Stomach (tissue), 9 donors: ENCODE data around the gene APMAP. TPM values are rescaled to one million over a fixed set of nuclear protein-coding genes. Genes with fewer than 3 reads are reported as not detected.

Experiments
- DNase-seq, 2 donors: peaks; one replicate each; pipeline versions ENCODE4 v3.0.0 to v3.0.0-alpha.2; 2013 to 2019
- H3K27ac ChIP-seq, 5 donors: fragments of 200-600 bp in 4 of 5; sonication (generic) in 4 of 5; one replicate each; pipeline ENCODE4 v1.5.1; 2013 to 2019; ENCODE audit warnings: mild to moderate bottlenecking in 1 of 5, moderate library complexity in 1 of 5
- H3K27me3 ChIP-seq, 3 donors: fragments of 200-600 bp; sonication (generic); one replicate each; pipeline ENCODE4 v1.5.1; 2017 to 2019; ENCODE audit warnings: mixed run types in 1 of 3
- H3K36me3 ChIP-seq, 4 donors: fragments of 200-600 bp; sonication (generic); 1 replicate in 3 of 4; 2 replicates in 1 of 4; pipeline ENCODE4 v1.5.1; 2016 to 2019
- H3K4me1 ChIP-seq, 4 donors: fragments of 200-600 bp; sonication (generic); one replicate each; pipeline ENCODE4 v1.5.1; 2016 to 2019
- H3K4me3 ChIP-seq, 4 donors: fragments of 200-600 bp; sonication (generic) in 3 of 4; one replicate each; pipeline ENCODE4 v1.5.1; 2016 to 2019; ENCODE audit warnings: mild to moderate bottlenecking in 1 of 4
- H3K9me3 ChIP-seq, 4 donors: fragments of 200-600 bp; sonication (generic); one replicate each; pipeline ENCODE4 v1.5.1; 2016 to 2019
- CTCF ChIP-seq, 7 experiments: fragments of 450-650 bp in 4 of 7; fragments of 200-600 bp in 3 of 7; sonication (generic) in 3 of 7; IDR thresholded peaks; one replicate each; pipeline ENCODE4 v1.5.1; 2016 to 2019; ENCODE audit warnings: antibody characterized with exemption in 7 of 7, control low read depth in 2 of 7, mild to moderate bottlenecking in 1 of 7
- EP300 ChIP-seq: sonication (generic); formaldehyde crosslinking; IDR thresholded peaks from one replicate; pipeline ENCODE4 v1.6.1; 2017; ENCODE audit warnings: antibody characterized with exemption
- POLR2A ChIP-seq, 4 donors: fragments of 450-650 bp; IDR thresholded peaks; one replicate each; pipeline ENCODE4 v1.6.1; 2016; ENCODE audit warnings: antibody characterized with exemption in 4 of 4, control low read depth in 2 of 4, mild to moderate bottlenecking in 1 of 4, moderate library complexity in 1 of 4
- POLR2AphosphoS5 ChIP-seq, 3 donors: sonication (generic); formaldehyde crosslinking; IDR thresholded peaks; one replicate each; pipeline ENCODE4 v1.6.1; 2016; ENCODE audit warnings: antibody characterized with exemption in 3 of 3
- WGBS, 5 donors: extraction: QIAGEN DNeasy Blood & Tissue Kit in 3 of 5; methylation state at CpG; one replicate each; pipeline versions ENCODE4 v1.1.5 to v1.1.7; 2013 to 2018; 5-methylcytosine and 5-hydroxymethylcytosine counted together
- intact Hi-C: fragments of 100-400 bp; cut with DNase I; formaldehyde crosslinking; loops from one replicate; pipeline ENCODE4 v1.15.1; 2023; ENCODE audit warnings: low total_unique reads
- polyA plus RNA-seq, 3 donors: library from polyadenylated mRNA; stranded (reverse); fragments of 200-250 nt; gene quantifications; one replicate each; pipeline ENCODE4 v1.2.3, GENCODE V29; 2013
- total RNA-seq, 5 donors: library from RNA; depleted of rRNA; stranded (reverse); fragments of >200 nt; gene quantifications; one replicate each; pipeline versions ENCODE4 v1.1.0 to v1.2.3, GENCODE V29; 2014 to 2016
- donor health status: healthy with polysubstance abuse.
- donor health status: Bipolar disorder and iron deficiency.
- donor health status: healthy.

The APMAP gene
- total and polyA plus RNA-seq, 8 donors = 12.3 to 55.6 (median 32.1) TPM

DNA sequence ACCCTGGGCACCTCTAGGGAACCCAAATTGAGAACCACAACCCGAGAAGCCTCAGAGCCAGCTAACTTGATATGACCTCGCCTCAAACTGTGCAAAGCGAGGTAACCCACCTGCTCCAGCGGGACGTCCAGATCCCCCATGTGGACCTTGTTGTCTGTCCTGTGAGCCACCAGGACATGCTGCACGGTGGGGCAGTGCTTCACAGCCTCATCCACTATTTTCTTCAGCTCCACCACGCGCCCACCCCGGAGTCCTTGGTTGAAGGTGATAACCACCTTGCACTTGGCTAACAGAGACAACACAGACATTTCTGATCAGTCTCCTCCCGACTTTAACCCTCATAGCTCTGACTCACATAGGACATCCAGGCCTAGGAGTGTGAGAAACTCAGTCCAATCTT, 30.8 kb upstream of the APMAP start:
- Histone ChIP-seq H3K36me3 (peaks cover under 1 to 53% (median 50%) of the 10 kb centered on the region in 4 donors), H3K4me1 (peaks cover 18 to 65% (median 64%) of the 10 kb centered on the region in 4 donors), H3K4me3 (no peak overlapping the region), H3K9me3 (no peaks in the 10 kb centered on the region), H3K27me3 (no peaks in the 10 kb centered on the region), H3K27ac (peak overlapping the region; percentile 25 to 62 (median 53))
- peak in 1 of 2 donors; percentile 24 for DNase-seq
- WGBS, 5 donors = 64 to 93% (median 75%) methylated on average over 8 to 10 of the region's 10 CpGs
- intact Hi-C loops = no loop called here
- TF ChIP-seq POLR2AphosphoS5 (IDR thresholded peaks at IDR 0.05) (no peak), EP300 (no peak), POLR2A (IDR thresholded peaks at IDR 0.05) (no peak), CTCF (IDR thresholded peaks at IDR 0.05) (no peak)

GRCh38 chr20:25022680-25023079, 30.1 kb upstream of the APMAP start:
- Histone ChIP-seq H3K27ac (peak overlapping the region; percentile 25 to 62 (median 53)), H3K27me3 (no peaks in the 10 kb centered on the region), H3K4me1 (peaks cover 24 to 72% (median 71%) of the 10 kb centered on the region in 4 donors), H3K9me3 (no peaks in the 10 kb centered on the region), H3K4me3 (no peak overlapping the region), H3K36me3 (peaks cover 8 to 54% (median 48%) of the 10 kb centered on the region in 4 donors)
- WGBS, 5 donors = 34 to 69% (median 42%) methylated on average over 5 to 11 of the region's 11 CpGs
- TF ChIP-seq EP300 = no peak
- TF ChIP-seq CTCF (IDR thresholded peaks at IDR 0.05) = no peak
- no peak for TF ChIP-seq POLR2A (IDR thresholded peaks at IDR 0.05)
- peak in 2 of 3 donors; percentile 56 to 73 for TF ChIP-seq POLR2AphosphoS5 (IDR thresholded peaks at IDR 0.05)
- peak; percentile 87 to 92 for DNase-seq
- intact Hi-C loops = no loop called here

DNA sequence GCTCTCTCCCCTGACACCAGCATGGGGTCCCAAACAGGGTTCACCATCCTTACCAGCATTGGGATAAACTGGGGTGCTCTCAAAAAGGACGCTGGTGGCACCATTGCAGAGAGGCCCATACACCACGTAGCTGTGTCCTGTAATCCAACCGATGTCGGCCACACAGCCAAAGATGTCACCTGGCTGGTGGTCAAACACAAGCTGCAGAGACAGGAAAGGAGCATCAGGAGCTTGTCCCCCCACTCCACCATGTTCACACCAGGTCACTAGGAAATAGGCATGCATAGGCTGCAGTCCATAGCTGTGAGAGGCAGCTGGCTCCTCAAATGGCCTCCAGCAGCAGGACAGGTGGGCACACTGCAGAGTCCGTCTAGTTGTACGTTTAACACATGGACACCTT, 28.8 kb upstream of the APMAP start:
- no peaks in the 10 kb centered on the region for H3K27me3 ChIP-seq
- H3K4me1 ChIP-seq = peaks cover 38 to 84% (median 78%) of the 10 kb centered on the region in 4 donors
- no peak overlapping the region for H3K4me3 ChIP-seq
- no peak for TF ChIP-seq CTCF (IDR thresholded peaks at IDR 0.05)
- TF ChIP-seq POLR2AphosphoS5 (IDR thresholded peaks at IDR 0.05) = no peak
- no peak for TF ChIP-seq POLR2A (IDR thresholded peaks at IDR 0.05)
- TF ChIP-seq EP300 = no peak
- H3K9me3 ChIP-seq = no peaks in the 10 kb centered on the region
- WGBS, 5 donors = 83 to 96% (median 94%) methylated on average over 2 to 6 of the region's 6 CpGs
- peaks cover 12 to 66% (median 50%) of the 10 kb centered on the region in 4 donors for H3K36me3 ChIP-seq
- intact Hi-C loops = no loop called here
- H3K27ac ChIP-seq = peak overlapping the region in 3 of 5 donors; percentile 33 to 81 (median 69)
- peak in 1 of 2 donors; percentile 16 for DNase-seq

DNA sequence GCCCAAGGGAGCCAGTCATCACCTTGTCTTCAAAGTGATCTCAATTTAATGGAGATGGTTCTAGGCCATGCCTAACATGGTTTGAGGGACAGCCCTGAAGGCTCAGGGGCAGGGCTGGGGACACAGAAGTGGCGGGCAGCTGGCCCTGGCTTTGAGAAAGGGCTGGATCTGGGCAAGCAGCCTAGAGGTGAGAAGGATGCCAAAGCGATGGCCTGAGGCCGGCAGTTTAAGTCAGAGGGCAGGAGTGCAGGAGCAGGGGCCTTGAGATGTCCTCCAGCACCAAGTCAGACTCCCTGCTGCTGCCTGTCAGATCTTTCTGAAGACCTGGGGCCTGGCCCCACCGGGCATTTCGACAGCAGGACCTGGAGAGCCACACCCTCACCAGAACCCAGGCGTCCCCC, 28.4 kb upstream of the APMAP start:
- intact Hi-C loops = no loop called here
- no peak for TF ChIP-seq POLR2AphosphoS5 (IDR thresholded peaks at IDR 0.05)
- TF ChIP-seq POLR2A (IDR thresholded peaks at IDR 0.05) = no peak
- no peak for TF ChIP-seq EP300
- TF ChIP-seq CTCF (IDR thresholded peaks at IDR 0.05) = no peak

More for the DNA sequence above, 28.4 kb upstream of the APMAP start:
- Histone ChIP-seq H3K27ac (peak overlapping the region in 3 of 5 donors; percentile 33 to 81 (median 69)), H3K4me3 (no peak overlapping the region), H3K4me1 (peaks cover 39 to 85% (median 78%) of the 10 kb centered on the region in 4 donors), H3K36me3 (peaks cover 12 to 69% (median 49%) of the 10 kb centered on the region in 4 donors), H3K27me3 (no peaks in the 10 kb centered on the region), H3K9me3 (no peaks in the 10 kb centered on the region)
- DNase-seq = peak in 1 of 2 donors; percentile 66
- WGBS, 5 donors = 55 to 82% (median 63%) methylated on average over 5 to 6 of the region's 6 CpGs
